ENCODE measurements around the gene ZMYND8.

Gene ZMYND8

GRCh38 chr20:47276251-47276650 lies 80.2 kb downstream of the ZMYND8 start (continued):
- TF ChIP-seq ZFHX2 (tag by site-specific recombination; conservative IDR thresholded peaks at IDR 0.05) (no peak), RBAK (tag by site-specific recombination; IDR thresholded peaks at IDR 0.05) (no peak), ZBTB7A (tag by site-specific recombination; IDR thresholded peaks at IDR 0.05; ENCODE audit: low read depth) (no peak), ZNF223 (tag by site-specific recombination; IDR thresholded peaks at IDR 0.05) (no peak)

DNA sequence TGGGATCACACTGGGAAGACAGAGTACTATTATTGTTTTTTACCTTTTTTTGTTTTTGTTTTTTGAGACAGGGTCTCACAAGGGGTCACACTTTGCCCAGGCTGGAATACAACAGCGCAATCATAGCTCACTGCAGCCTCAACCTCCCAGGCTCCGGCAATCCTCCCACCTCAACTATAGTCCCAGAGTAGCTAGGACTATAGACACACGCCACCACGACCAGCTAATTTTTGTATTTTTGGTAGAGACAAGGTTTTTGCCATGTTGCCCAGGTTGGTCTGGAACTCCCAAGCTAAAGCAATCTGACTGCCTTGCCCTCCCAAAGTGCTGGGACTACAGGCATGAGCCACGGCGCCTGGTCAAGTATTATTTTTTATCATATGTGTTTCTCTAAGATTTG lies 81.0 kb downstream of the ZMYND8 start:
- H3K4me3 ChIP-seq (ENCODE audit: low read depth, low read length): no peak overlapping the region
- H3K4me1 ChIP-seq (ENCODE audit: control insufficient read depth, insufficient read depth, low read length): peaks cover 3% of the 10 kb centered on the region
- no peak overlapping the region for H3K27ac ChIP-seq (ENCODE audit: extremely low read depth, low read depth, low read length)
- TF ChIP-seq KLF1 (tag by site-specific recombination; IDR thresholded peaks at IDR 0.05) (no peak), EGR2 (tag by site-specific recombination; IDR thresholded peaks at IDR 0.05; ENCODE audit: low read depth) (no peak)
- H3K9me3 ChIP-seq (ENCODE audit: control insufficient read depth, insufficient read depth, low read depth, low read length): no peaks in the 10 kb centered on the region
- ChIA-PET POLR2A (interaction anchor here (1.1 kb wide), 1 partner anchor 116 kb away, joined by 3 read pairs; no protein-coding TSS in a partner anchor), CTCF (interaction anchor here (1.0 to 10.2 kb wide), 3 partner anchors 22 to 108 kb away, joined by 4 to 355 read pairs (median 4); partner anchors contain the start of gene ZMYND8)
- peaks cover 19 to 46% of the 10 kb centered on the region in 2 experiments; a peak in 2 of 3 replicates for H3K36me3 ChIP-seq (ENCODE audit: control insufficient read depth in 2 of 2, insufficient read depth in 1 of 2, low read length in 2 of 2)

GRCh38 chr20:47274401-47275108 lies 81.9 kb downstream of the ZMYND8 start:
- peaks cover 20 to 46% of the 10 kb centered on the region in 2 experiments; a peak in 2 of 3 replicates for H3K36me3 ChIP-seq (ENCODE audit: control insufficient read depth in 2 of 2, insufficient read depth in 1 of 2, low read length in 2 of 2)
- H3K4me3 ChIP-seq (ENCODE audit: low read depth, low read length): no peak overlapping the region
- H3K9me3 ChIP-seq (ENCODE audit: control insufficient read depth, insufficient read depth, low read depth, low read length): no peaks in the 10 kb centered on the region
- peak overlapping the region; percentile 12; the same call in 1 of the 2 replicates for H3K27ac ChIP-seq (ENCODE audit: extremely low read depth, low read depth, low read length)
- ChIA-PET POLR2A (interaction anchor here (0.6 to 1.1 kb wide), 6 partner anchors 10 to 266 kb away, joined by 3 to 4 read pairs (median 3); partner anchors contain the start of gene ZMYND8), CTCF (interaction anchor here (0.6 to 10.2 kb wide), 16 partner anchors 8 to 349 kb away, joined by 3 to 355 read pairs (median 5); partner anchors contain the start of gene ZMYND8)
- H3K4me1 ChIP-seq (ENCODE audit: control insufficient read depth, insufficient read depth, low read length): peaks cover 3% of the 10 kb centered on the region
- TF ChIP-seq SCRT2 (tag by site-specific recombination; IDR thresholded peaks at IDR 0.05): no peak
- peak; percentile 73 for TF ChIP-seq ZNF366 (tag by site-specific recombination; conservative IDR thresholded peaks at IDR 0.05)
- TF ChIP-seq ZEB2 (tag by site-specific recombination; IDR thresholded peaks at IDR 0.05): peak; percentile 61
- TF ChIP-seq ZNF2 (tag by site-specific recombination; IDR thresholded peaks at IDR 0.05): 0 out of 2 replicates have a peak, but pooled peaks have one; percentile 50
- peak; percentile 30; the same call in 1 of the 2 replicates for TF ChIP-seq ZNF558 (tag by site-specific recombination; IDR thresholded peaks at IDR 0.05)
- no peak for TF ChIP-seq ZBTB8A (tag by site-specific recombination; IDR thresholded peaks at IDR 0.05)
- TF ChIP-seq ZNF423 (tag by site-specific recombination; IDR thresholded peaks at IDR 0.05): no peak
- TF ChIP-seq ZNF174 (tag by site-specific recombination; IDR thresholded peaks at IDR 0.05): no peak
- TF ChIP-seq ZNF324 (tag by site-specific recombination; IDR thresholded peaks at IDR 0.05): no peak
- no peak for TF ChIP-seq ZFP41 (tag by site-specific recombination; IDR thresholded peaks at IDR 0.05; ENCODE audit: borderline replicate concordance)
- TF ChIP-seq GLIS1 (tag by site-specific recombination; IDR thresholded peaks at IDR 0.05): peak; percentile 59
- 0 out of 2 replicates have a peak, but pooled peaks have one; percentile 12 for TF ChIP-seq ZBTB21 (tag by site-specific recombination; IDR thresholded peaks at IDR 0.05)
- peak; percentile 67; the same call in 1 of the 2 replicates for TF ChIP-seq BCL6B (tag by site-specific recombination; IDR thresholded peaks at IDR 0.05)
- TF ChIP-seq PRDM6 (tag by site-specific recombination; IDR thresholded peaks at IDR 0.05): peak; percentile 95
- no peak for TF ChIP-seq ZNF777 (tag by site-specific recombination; IDR thresholded peaks at IDR 0.05; ENCODE audit: borderline replicate concordance)
- TF ChIP-seq ZNF426 (tag by site-specific recombination; IDR thresholded peaks at IDR 0.05): no peak
- no peak for TF ChIP-seq ZNF341 (tag by site-specific recombination; IDR thresholded peaks at IDR 0.05; ENCODE audit: low read depth)
- no peak for TF ChIP-seq ZNF654 (tag by site-specific recombination; IDR thresholded peaks at IDR 0.05; ENCODE audit: low read depth)
- TF ChIP-seq TSHZ1 (tag by site-specific recombination; IDR thresholded peaks at IDR 0.05; ENCODE audit: borderline replicate concordance): 0 out of 2 replicates have a peak, but pooled peaks have one; percentile 48
- TF ChIP-seq BCL11A (tag by site-specific recombination; IDR thresholded peaks at IDR 0.05; ENCODE audit: low read depth): peak; percentile 12; the same call in 1 of the 2 replicates
- no peak for TF ChIP-seq GFI1B (tag by site-specific recombination; IDR thresholded peaks at IDR 0.05)

Data from HEK293 (cell line).